ENCODE results near the gene GPR18.

GRCh38 chr13:99218126-99218525 is 40.1 kb downstream of the GPR18 start:
- no peak for TF ChIP-seq CTCF (IDR thresholded peaks at IDR 0.05 in 2 of 3, conservative IDR thresholded peaks at IDR 0.05 in 1 of 3; ENCODE audit: insufficient read depth in 2 of 3, low read depth in 1 of 3, low read length in 3 of 3)
- no peak for TF ChIP-seq SNRNP70 (optimal IDR thresholded peaks at IDR 0.05; ENCODE audit: low read depth, low read length)
- no peak for TF ChIP-seq MYBL2 (IDR thresholded peaks at IDR 0.05; ENCODE audit: low read depth)
- TF ChIP-seq MYBL2 (CRISPR knock-in tag; IDR thresholded peaks at IDR 0.05; ENCODE audit: borderline replicate concordance): no peak
- no peak for TF ChIP-seq MNT (conservative IDR thresholded peaks at IDR 0.05)
- no peak for TF ChIP-seq ATF2 (CRISPR knock-in tag; IDR thresholded peaks at IDR 0.05)
- TF ChIP-seq PHF21A (IDR thresholded peaks at IDR 0.05; ENCODE audit: borderline replicate concordance, low read depth): no peak
- no peak for TF ChIP-seq RBBP5 (IDR thresholded peaks at IDR 0.05; ENCODE audit: borderline replicate concordance, insufficient read depth, low read length, poor library complexity, severe bottlenecking)
